HG02623 (cell line): ENCODE measurements around the gene SCAANT1.

Experiments used
- ATAC-seq: cut with Tn5 transposase; IDR thresholded peaks from one replicate; pipeline ENCODE4 v1.9.1; 2021; ENCODE audit warnings: moderate library complexity; ENCODE audit not compliant: unreplicated experiment

The SCAANT1 gene

DNA sequence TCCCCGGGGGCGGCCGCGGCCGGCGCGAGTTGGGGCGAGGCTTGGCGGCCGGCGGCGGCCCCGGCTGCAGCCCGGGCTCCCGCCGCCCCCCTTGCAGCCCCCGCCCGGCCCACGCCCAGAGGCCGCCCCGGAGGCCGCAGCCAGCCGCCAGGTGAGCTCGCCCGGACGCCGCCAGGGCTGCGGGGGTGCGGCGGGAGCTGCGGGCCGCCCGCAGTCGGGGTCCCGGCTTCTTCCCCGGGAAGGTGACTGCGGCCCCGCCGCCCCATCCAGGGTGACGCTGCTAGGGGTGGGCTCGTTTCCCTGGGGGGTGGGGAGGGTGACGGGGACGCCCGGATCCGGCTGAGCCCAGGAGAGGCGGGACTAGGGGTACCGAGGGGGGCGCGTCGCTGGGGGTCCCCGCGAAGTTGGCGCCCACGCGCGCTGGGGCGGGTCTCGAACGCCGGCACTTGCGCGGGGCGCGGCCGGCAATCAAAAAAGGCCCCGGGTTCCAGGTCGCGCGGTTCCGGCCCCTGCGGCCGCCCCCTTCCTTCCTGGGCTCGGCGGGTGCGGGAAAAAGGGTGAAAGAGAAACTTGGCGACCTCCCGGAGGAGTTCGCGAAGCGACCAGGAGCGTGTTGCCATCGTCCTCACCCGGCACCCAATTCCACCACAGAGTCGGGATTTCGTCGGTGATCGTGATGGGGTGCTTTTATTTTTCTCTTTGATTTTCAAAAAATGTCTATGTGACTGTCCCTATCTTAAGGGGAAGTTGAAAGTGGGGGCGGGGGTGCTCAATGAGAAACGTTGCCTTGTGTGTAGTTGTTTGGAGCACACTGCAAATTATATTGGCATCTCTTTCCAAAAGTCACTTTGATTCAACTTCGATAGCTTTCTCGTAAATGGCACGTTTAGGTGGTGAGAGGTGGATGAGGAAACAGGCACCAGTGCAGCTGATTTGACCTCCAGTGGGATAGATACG is 47.9 kb downstream of the SCAANT1 start:
- peak; percentile 40 for ATAC-seq

DNA sequence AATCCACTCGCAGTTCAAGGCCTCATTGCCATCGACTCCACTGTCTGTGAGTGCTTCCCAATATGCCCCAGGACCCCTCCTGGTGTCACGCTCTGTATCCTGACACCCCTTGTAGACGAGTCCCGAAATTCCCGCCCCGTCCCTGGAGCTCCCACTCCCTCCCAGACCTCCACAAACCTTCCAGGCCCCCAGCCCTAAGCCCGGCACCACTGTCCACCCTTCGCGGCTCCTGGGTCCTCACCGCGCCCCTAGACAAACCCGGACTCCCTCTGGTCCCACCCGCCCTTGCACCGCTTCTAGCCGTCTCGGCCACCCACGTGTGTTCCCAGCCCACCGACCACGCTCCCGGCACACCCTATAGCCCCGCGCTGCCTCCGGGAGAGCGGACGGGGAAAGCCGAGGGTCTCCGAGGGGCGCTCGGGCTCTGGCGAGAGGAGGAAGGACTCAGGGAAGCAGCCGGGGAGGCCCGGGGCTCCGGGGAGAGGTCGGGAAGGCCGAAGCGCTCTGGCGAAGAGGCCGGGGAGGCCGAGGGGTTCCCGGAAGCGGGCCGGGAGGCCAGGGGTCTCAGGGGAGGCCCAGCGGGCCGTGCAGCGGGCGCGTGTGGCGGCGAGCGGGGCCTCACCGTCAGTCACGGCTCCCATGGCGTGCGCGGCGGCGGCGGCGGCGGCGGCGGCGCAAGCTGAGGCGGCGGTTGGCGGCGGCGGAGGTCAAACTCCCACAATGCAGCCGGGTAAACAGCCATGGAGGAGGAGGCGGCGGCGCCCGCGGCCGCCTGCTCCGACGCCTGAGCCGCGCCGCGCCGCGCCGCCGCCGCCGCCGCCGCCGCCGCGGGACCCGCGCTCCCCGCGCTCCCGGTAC is 48.8 kb downstream of the SCAANT1 start, which contains the start of the genes ATXN7 and THOC7:
Gene ATXN7, plus strand, starts transcription at position 718 of the 858 bp plus-strand sequence. CDS start 48,732 bp downstream, outside the sequence.
Gene THOC7, minus strand, starts transcription at position 656 of the 858 bp plus-strand sequence. Its CDS starts 15 bp downstream, at position 641.
- ATAC-seq = peak; percentile 70

- no peak for ATAC-seq
Measured at GRCh38 chr3:63862804-63863149, 49.4 kb downstream of the SCAANT1 start.
